OCI-LY1 (cell line): ENCODE data around the gene NDUFB7.
"Not testable (repeated sequence)": the region's sequence is repeated elsewhere in the genome, so short reads cannot be mapped to it uniquely, and the experiment has no call there.

Experiments used
- H2AFZ ChIP-seq: fragments of 200-600 bp; sonication (generic), shearing (Covaris generic); 2 replicates; pipeline ENCODE4 v1.6.0; 2014; ENCODE audit warnings: antibody characterized with exemption, mild to moderate bottlenecking, low read length
- H3F3A ChIP-seq: fragments of 200-600 bp; sonication (generic), shearing (Covaris generic); 2 replicates; pipeline ENCODE4 v1.6.0; 2014; ENCODE audit warnings: mild to moderate bottlenecking, antibody characterized with exemption, low read length, moderate library complexity; ENCODE audit not compliant: insufficient read depth
- H3K27ac ChIP-seq: fragments of 200-600 bp; sonication (generic); 2 replicates; pipeline ENCODE4 v1.5.1; 2014; ENCODE audit warnings: low read length, mixed run types, mild to moderate bottlenecking, low read depth; ENCODE audit not compliant: poor library complexity, severe bottlenecking
- H3K27me3 ChIP-seq: fragments of 200-600 bp; sonication (generic); 2 replicates; pipeline ENCODE4 v1.6.0; 2014; ENCODE audit warnings: antibody characterized with exemption, mild to moderate bottlenecking, low read length, moderate library complexity; ENCODE audit not compliant: insufficient read depth
- H3K36me3 ChIP-seq: fragments of 200-600 bp; sonication (generic); 2 replicates; pipeline ENCODE4 v1.6.1; 2014; ENCODE audit warnings: mild to moderate bottlenecking, antibody characterized with exemption, low read length, moderate library complexity, mixed read lengths; ENCODE audit not compliant: insufficient read depth
- H3K4me1 ChIP-seq: fragments of 200-600 bp; sonication (generic); 2 replicates; pipeline ENCODE4 v1.5.1; 2014; ENCODE audit warnings: mild to moderate bottlenecking, low read length, moderate library complexity; ENCODE audit not compliant: insufficient read depth, severe bottlenecking
- H3K4me2 ChIP-seq: fragments of 200-600 bp; sonication (generic), shearing (Covaris generic); 2 replicates; pipeline ENCODE4 v1.6.1; 2014; ENCODE audit warnings: low read length
- H3K4me3 ChIP-seq: fragments of 200-600 bp; sonication (generic); 2 replicates; pipeline ENCODE4 v1.5.1; 2014; ENCODE audit warnings: low read length, low read depth, mild to moderate bottlenecking, mixed read lengths; ENCODE audit not compliant: poor library complexity, severe bottlenecking
- H3K79me2 ChIP-seq: fragments of 200-600 bp; shearing (Covaris generic); 2 replicates; pipeline ENCODE4 v1.6.1; 2016; ENCODE audit warnings: mixed run types, low read length, mixed read lengths; ENCODE audit not compliant: insufficient read depth
- H3K9ac ChIP-seq: fragments of 200-600 bp; sonication (generic), shearing (Covaris generic); 2 replicates; pipeline ENCODE4 v1.6.1; 2014; ENCODE audit warnings: mild to moderate bottlenecking, low read length, mixed read lengths
- H3K9me2 ChIP-seq: fragments of 200-600 bp; sonication (generic), shearing (Covaris generic); 2 replicates; pipeline ENCODE4 v1.6.1; 2014; ENCODE audit warnings: low read depth, mild to moderate bottlenecking, low read length, mixed read lengths
- H3K9me3 ChIP-seq: fragments of 200-600 bp; shearing (Covaris generic); 2 replicates; pipeline ENCODE4 v1.6.1; 2014; ENCODE audit warnings: low read length, mixed read lengths
- H4K20me1 ChIP-seq: fragments of 200-600 bp; sonication (generic), shearing (Covaris generic); 2 replicates; pipeline ENCODE4 v1.6.0; 2016; ENCODE audit warnings: mild to moderate bottlenecking, low read length; ENCODE audit not compliant: insufficient read depth
- EZH2 ChIP-seq: fragments of 200-600 bp; sonication (generic), shearing (Covaris generic); IDR thresholded peaks from 2 replicates; pipeline ENCODE4 v1.8.0; 2017; ENCODE audit warnings: borderline replicate concordance, mixed run types, mild to moderate bottlenecking, antibody characterized with exemption, low read length, moderate library complexity, mixed read lengths
- TF ChIP-seq, protein P1 (sequence below): fragments of 200-600 bp; sonication (generic), shearing (Covaris generic); IDR thresholded peaks from 2 replicates; pipeline ENCODE4 v1.5.1; 2017; ENCODE audit warnings: mild to moderate bottlenecking, antibody characterized with exemption, low read length, moderate library complexity, mixed read lengths

The NDUFB7 gene

GRCh38 chr19:14599548-14600147 lies 27.8 kb upstream of the NDUFB7 start:
- no peak overlapping the region for H3K4me3 ChIP-seq
- no peaks in the 10 kb centered on the region for H4K20me1 ChIP-seq
- peaks cover 53% of the 10 kb centered on the region for H3K36me3 ChIP-seq
- H3K4me1 ChIP-seq: peaks cover 13% of the 10 kb centered on the region
- H3K9me3 ChIP-seq: no peaks in the 10 kb centered on the region
- no peak overlapping the region for H2AFZ ChIP-seq
- TF ChIP-seq EZH2: no peak
- TF ChIP-seq, protein P1, sequence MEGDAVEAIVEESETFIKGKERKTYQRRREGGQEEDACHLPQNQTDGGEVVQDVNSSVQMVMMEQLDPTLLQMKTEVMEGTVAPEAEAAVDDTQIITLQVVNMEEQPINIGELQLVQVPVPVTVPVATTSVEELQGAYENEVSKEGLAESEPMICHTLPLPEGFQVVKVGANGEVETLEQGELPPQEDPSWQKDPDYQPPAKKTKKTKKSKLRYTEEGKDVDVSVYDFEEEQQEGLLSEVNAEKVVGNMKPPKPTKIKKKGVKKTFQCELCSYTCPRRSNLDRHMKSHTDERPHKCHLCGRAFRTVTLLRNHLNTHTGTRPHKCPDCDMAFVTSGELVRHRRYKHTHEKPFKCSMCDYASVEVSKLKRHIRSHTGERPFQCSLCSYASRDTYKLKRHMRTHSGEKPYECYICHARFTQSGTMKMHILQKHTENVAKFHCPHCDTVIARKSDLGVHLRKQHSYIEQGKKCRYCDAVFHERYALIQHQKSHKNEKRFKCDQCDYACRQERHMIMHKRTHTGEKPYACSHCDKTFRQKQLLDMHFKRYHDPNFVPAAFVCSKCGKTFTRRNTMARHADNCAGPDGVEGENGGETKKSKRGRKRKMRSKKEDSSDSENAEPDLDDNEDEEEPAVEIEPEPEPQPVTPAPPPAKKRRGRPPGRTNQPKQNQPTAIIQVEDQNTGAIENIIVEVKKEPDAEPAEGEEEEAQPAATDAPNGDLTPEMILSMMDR: no peak
- H3K9me2 ChIP-seq: no peaks in the 10 kb centered on the region
- H3F3A ChIP-seq: peaks cover 4% of the 10 kb centered on the region; the same call in 1 of the 2 replicates
- H3K27me3 ChIP-seq: no peaks in the 10 kb centered on the region
- no peak overlapping the region for H3K4me2 ChIP-seq
- H3K79me2 ChIP-seq: no peaks in the 10 kb centered on the region
- no peak overlapping the region for H3K27ac ChIP-seq
- no peak overlapping the region for H3K9ac ChIP-seq

DNA sequence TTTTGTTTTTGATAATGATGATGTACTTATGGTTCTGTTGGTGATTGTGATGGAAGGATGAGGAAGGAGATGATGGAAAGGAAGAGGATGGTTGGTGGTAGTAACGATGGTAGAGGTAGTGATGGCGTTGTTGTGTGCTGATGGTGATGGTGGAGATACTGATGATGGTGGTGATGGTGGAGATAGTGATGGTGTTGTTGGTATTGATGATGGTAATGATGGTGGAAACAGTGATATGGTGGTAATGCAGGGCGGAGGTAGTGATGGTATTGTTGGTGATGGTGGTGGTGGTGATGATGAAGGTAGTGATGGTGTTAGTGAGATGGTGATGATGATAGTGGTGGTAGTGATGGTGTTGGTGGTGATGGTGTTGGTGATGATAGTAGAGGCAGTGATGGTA lies 23.7 kb upstream of the NDUFB7 start:
- Histone ChIP-seq H3K9ac (no peak overlapping the region), H3K4me2 (no peak overlapping the region), H3F3A (no peaks in the 10 kb centered on the region)

GRCh38 chr19:14589433-14589832 lies 17.6 kb upstream of the NDUFB7 start:
- not testable (repeated sequence) for H3K9me2 ChIP-seq, H3K9ac ChIP-seq, H3K4me1 ChIP-seq, H3K9me3 ChIP-seq, H4K20me1 ChIP-seq, H3K27ac ChIP-seq, H3K36me3 ChIP-seq, H3K4me3 ChIP-seq, H2AFZ ChIP-seq, H3K27me3 ChIP-seq, H3K4me2 ChIP-seq, H3K79me2 ChIP-seq, H3F3A ChIP-seq

More for the DNA sequence above, 23.7 kb upstream of the NDUFB7 start:
- TF ChIP-seq EZH2: no peak
- TF ChIP-seq, protein P1: no peak
- H3K4me1 ChIP-seq: no peaks in the 10 kb centered on the region
- H4K20me1 ChIP-seq: no peaks in the 10 kb centered on the region
- H3K27ac ChIP-seq: no peak overlapping the region
- no peaks in the 10 kb centered on the region for H3K79me2 ChIP-seq
- no peaks in the 10 kb centered on the region for H3K9me3 ChIP-seq
- H3K27me3 ChIP-seq: no peaks in the 10 kb centered on the region
- no peaks in the 10 kb centered on the region for H3K9me2 ChIP-seq
- peaks cover 40% of the 10 kb centered on the region for H3K36me3 ChIP-seq
- H3K4me3 ChIP-seq: no peak overlapping the region
- H2AFZ ChIP-seq: no peak overlapping the region

GRCh38 chr19:14585187-14585586 lies 13.3 kb upstream of the NDUFB7 start:
- not testable (repeated sequence) for H3F3A ChIP-seq, H3K9me2 ChIP-seq, H3K79me2 ChIP-seq, H3K36me3 ChIP-seq, H3K9me3 ChIP-seq, H2AFZ ChIP-seq, H4K20me1 ChIP-seq, H3K27ac ChIP-seq, H3K27me3 ChIP-seq, H3K9ac ChIP-seq
- Histone ChIP-seq H3K4me3 (peak overlapping the region; percentile 66), H3K4me2 (peak overlapping the region; percentile 56; the same call in 1 of the 2 replicates), H3K4me1 (peaks cover 16% of the 10 kb centered on the region)

DNA sequence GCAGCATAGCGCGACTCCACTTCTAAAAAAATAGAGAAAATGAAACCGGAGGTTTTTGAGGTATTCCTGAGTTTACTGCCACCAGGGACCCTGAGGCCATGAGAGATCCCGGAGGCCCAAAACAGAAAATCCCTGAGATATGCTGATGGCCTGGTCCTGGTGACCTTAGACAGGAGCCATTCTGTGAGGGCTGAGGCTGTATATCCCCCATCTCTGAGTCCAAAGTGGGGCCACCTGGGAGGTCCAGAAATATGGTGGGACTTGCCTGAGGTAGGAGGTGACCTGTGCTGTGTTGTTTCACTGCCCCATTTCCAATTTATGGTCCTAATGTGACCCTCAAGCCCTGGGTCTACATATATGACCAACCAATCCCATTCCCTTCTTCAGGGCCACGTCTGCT lies 12.5 kb upstream of the NDUFB7 start:
- not testable (repeated sequence) for H3K27me3 ChIP-seq, H3F3A ChIP-seq, H3K9me2 ChIP-seq, H2AFZ ChIP-seq, H4K20me1 ChIP-seq, H3K36me3 ChIP-seq, H3K9me3 ChIP-seq, H3K79me2 ChIP-seq
- peaks cover 16% of the 10 kb centered on the region for H3K4me1 ChIP-seq
- peak overlapping the region; percentile 77 for H3K9ac ChIP-seq
- peak overlapping the region; percentile 57 for H3K27ac ChIP-seq
- H3K4me3 ChIP-seq: peak overlapping the region; percentile 66
- H3K4me2 ChIP-seq: peak overlapping the region; percentile 56
